ENCODE data around the gene ZFYVE27. TPM values are rescaled to one million over a fixed set of nuclear protein-coding genes. Genes with fewer than 3 reads are reported as not detected.

Gene ZFYVE27
- total RNA-seq, 6 experiments from 2014 or later = 16.6 to 23.0 (median 18.3) TPM

DNA sequence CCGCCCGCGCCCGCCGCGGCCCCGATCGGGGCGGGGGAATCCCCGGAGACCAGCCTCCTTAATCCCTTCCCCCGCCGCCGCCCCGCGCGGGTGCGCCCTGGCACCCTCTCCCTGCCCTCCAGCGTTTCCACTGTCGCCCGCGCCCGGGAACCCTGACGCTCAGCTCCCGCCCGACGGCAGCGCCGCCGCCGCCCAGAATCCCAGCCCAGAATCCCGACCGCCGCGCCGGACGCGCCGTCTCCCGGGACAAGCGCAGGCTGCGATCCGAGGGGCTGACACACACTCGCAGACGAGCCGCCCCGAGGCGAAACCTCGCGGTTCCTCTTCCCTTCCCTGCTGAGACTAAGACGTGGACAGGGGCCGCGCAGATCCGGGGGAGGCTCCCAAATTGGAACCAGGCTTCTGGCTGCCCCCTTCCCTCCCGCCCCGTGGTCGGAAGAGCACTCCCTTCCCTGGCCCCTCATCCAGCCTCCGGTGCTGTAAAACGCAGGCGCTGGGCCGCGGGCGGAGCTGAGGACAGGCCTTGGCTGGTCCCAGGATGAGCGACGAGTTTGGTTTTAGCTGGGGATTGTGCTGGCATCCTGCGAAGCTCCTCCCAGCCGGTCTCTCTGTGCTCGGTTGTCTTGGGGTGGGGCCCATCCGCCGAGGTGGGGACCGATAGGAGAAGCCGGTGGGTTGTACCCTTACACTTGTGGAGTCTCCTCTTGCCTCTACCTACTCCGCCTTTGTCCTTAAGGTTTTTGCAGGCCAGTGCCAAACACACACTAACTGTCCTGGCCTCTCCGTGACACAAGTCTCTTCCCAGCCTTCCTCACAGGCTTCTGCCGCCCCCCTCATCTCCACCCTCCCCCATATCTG, 22.3 kb upstream of the ZFYVE27 start:
- Mint-ChIP-seq H3K4me1 (ENCODE audit: low read depth) (peaks cover 69% of the 10 kb centered on the region), H3K4me3 (peak overlapping the region; percentile 96), H3K27ac (peak overlapping the region; percentile 97), H3K9me3 (no peaks in the 10 kb centered on the region), H3K27me3 (ENCODE audit: insufficient read depth) (peaks cover 2% of the 10 kb centered on the region), H3K36me3 (ENCODE audit: low read depth) (peaks cover 36% of the 10 kb centered on the region)
- TF ChIP-seq, protein P1, sequence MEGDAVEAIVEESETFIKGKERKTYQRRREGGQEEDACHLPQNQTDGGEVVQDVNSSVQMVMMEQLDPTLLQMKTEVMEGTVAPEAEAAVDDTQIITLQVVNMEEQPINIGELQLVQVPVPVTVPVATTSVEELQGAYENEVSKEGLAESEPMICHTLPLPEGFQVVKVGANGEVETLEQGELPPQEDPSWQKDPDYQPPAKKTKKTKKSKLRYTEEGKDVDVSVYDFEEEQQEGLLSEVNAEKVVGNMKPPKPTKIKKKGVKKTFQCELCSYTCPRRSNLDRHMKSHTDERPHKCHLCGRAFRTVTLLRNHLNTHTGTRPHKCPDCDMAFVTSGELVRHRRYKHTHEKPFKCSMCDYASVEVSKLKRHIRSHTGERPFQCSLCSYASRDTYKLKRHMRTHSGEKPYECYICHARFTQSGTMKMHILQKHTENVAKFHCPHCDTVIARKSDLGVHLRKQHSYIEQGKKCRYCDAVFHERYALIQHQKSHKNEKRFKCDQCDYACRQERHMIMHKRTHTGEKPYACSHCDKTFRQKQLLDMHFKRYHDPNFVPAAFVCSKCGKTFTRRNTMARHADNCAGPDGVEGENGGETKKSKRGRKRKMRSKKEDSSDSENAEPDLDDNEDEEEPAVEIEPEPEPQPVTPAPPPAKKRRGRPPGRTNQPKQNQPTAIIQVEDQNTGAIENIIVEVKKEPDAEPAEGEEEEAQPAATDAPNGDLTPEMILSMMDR (IDR thresholded peaks at IDR 0.05) = peak; percentile 25; the same call in 1 of the 2 replicates
- peak; percentile 85 for DNase-seq

DNA sequence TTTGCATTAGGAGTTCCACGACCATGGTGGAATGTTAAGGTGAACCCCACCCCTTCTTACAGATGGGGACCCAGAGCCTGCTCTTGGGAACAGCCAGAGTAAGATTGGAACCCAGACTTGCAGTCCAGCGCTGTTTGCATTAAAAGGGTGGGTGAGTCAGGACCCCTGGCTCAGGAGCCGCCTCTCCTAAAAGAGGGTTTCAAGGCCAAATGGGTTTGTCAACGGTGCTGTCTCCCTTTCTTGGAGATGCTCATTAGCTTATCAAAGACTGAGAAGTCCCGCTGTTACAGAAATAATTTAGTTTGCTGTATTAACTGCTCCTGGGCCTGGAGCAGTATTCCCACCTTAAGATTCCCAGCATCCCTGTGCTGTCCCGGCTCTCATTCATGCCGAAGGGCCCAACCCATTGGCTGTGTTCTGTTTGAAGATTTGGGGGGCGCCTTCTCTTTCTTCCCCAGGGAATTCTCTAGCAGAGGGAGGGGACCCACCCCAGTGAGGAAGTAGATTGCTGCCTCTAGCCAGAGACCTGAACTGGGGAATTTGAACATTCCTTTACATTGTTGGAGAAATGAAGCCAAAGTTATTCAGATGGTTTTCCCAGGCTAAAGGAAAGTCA, 21.6 kb upstream of the ZFYVE27 start:
- H3K4me1 Mint-ChIP-seq (ENCODE audit: low read depth) = peaks cover 64% of the 10 kb centered on the region
- peaks cover 42% of the 10 kb centered on the region for H3K36me3 Mint-ChIP-seq (ENCODE audit: low read depth)
- peaks cover 2% of the 10 kb centered on the region for H3K27me3 Mint-ChIP-seq (ENCODE audit: insufficient read depth)
- H3K9me3 Mint-ChIP-seq = no peaks in the 10 kb centered on the region
- peak overlapping the region; percentile 97 for H3K27ac Mint-ChIP-seq
- TF ChIP-seq, protein P1 (IDR thresholded peaks at IDR 0.05) = no peak
- no peak for DNase-seq
- H3K4me3 Mint-ChIP-seq = peak overlapping the region; percentile 96

DNA sequence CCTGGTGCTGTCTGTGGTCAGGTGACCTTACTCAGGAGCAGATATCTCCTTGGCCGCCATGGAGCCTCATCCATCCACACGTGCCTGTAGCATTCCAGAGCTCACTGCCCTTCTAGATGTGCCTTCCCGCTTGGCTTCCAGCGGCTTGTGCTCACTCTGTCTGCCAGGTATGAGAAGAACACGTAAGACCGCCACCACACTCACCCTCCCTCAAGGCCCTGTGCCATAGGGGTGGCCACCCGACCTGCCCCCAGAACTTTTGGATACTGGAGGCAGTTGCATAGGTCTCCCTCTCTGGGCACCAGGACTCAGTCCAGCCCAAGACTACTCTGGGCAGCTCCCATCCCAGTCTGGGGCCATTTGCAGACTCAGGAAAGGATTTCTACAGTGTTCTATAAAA, 19.3 kb upstream of the ZFYVE27 start:
- peaks cover 2% of the 10 kb centered on the region for H3K27me3 Mint-ChIP-seq (ENCODE audit: insufficient read depth)
- TF ChIP-seq, protein P1 (IDR thresholded peaks at IDR 0.05) = no peak
- H3K4me3 Mint-ChIP-seq = no peak overlapping the region
- H3K9me3 Mint-ChIP-seq = no peaks in the 10 kb centered on the region
- no peak overlapping the region for H3K27ac Mint-ChIP-seq
- peaks cover 42% of the 10 kb centered on the region for H3K36me3 Mint-ChIP-seq (ENCODE audit: low read depth)
- peaks cover 55% of the 10 kb centered on the region for H3K4me1 Mint-ChIP-seq (ENCODE audit: low read depth)
- no peak for DNase-seq

DNA sequence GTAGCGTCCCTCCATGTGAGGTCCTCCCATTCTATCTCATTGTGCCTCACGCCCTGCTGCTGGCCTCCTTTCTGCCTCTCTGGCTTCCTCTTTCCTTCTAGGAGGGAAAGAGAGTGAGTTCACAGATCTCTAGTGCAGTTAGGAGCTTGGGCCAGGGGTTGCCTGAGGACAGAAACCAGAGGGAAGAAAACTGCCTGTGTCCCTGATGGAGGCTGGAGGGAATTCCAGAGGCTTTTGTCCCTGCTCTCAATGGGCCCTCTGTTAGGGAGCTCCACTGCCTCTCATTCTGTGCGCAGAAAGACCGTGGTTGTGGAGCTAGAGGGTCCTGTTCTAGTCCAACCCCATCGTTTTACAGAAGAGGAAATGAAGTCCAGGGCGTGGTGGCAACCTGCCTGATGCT, 18.8 kb upstream of the ZFYVE27 start:
- no peaks in the 10 kb centered on the region for H3K9me3 Mint-ChIP-seq
- peaks cover 42% of the 10 kb centered on the region for H3K36me3 Mint-ChIP-seq (ENCODE audit: low read depth)
- H3K4me1 Mint-ChIP-seq (ENCODE audit: low read depth) = peaks cover 49% of the 10 kb centered on the region
- DNase-seq = no peak
- TF ChIP-seq, protein P1 (IDR thresholded peaks at IDR 0.05) = no peak
- H3K27me3 Mint-ChIP-seq (ENCODE audit: insufficient read depth) = peaks cover 1% of the 10 kb centered on the region
- H3K4me3 Mint-ChIP-seq = no peak overlapping the region
- no peak overlapping the region; the same call in 1 of the 2 replicates for H3K27ac Mint-ChIP-seq

DNA sequence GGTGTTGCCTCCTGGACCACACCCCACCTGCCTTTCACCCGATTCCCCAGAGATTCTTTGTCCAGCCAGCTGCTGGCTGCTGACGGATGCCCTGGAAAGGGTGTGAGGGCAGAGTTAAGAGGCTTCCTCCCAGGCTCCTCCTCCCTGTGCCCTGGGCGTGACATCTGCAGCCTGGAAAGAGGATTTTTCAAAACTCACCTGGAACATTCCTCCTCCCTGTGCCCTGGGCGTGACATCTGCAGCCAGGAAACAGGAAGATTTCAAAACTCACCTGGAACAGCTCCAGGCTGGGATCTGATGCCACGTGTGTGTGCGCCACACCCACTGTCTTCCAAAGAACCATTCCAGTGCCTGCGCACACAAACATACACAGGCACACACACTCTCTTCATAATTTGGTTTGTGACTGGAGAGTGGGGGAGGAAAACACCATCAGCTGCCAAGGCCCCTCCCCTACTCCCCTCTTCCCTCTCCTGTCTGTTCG, 18.2 kb upstream of the ZFYVE27 start:
- H3K4me3 Mint-ChIP-seq = no peak overlapping the region
- H3K27ac Mint-ChIP-seq = no peak overlapping the region; the same call in 1 of the 2 replicates
- TF ChIP-seq, protein P1 (IDR thresholded peaks at IDR 0.05) = no peak
- peaks cover 1% of the 10 kb centered on the region for H3K27me3 Mint-ChIP-seq (ENCODE audit: insufficient read depth)
- H3K36me3 Mint-ChIP-seq (ENCODE audit: low read depth) = peaks cover 42% of the 10 kb centered on the region
- H3K4me1 Mint-ChIP-seq (ENCODE audit: low read depth) = peaks cover 49% of the 10 kb centered on the region
- DNase-seq = no peak
- H3K9me3 Mint-ChIP-seq = no peaks in the 10 kb centered on the region
